Testis (tissue), 3 donors: ENCODE results near the gene VWA5B1. TPM values are rescaled to one million over a fixed set of nuclear protein-coding genes. Genes with fewer than 3 reads are reported as not detected.

Source experiments
- DNase-seq: peaks from one replicate; pipeline ENCODE4 v3.0.0-alpha.2; 2019
- H3K27ac ChIP-seq, 2 donors: fragments of 200-600 bp; sonication (generic); one replicate each; pipeline ENCODE4 v1.5.1; 2019
- H3K27me3 ChIP-seq: fragments of 200-600 bp; sonication (generic); one replicate; pipeline ENCODE4 v1.5.1; 2019
- H3K36me3 ChIP-seq: fragments of 200-600 bp; sonication (generic); one replicate; pipeline ENCODE4 v1.5.1; 2017; ENCODE audit warnings: low read depth; ENCODE audit errors: missing control alignments
- H3K4me1 ChIP-seq: fragments of 200-600 bp; sonication (generic); one replicate; pipeline ENCODE4 v1.5.1; 2019
- H3K4me3 ChIP-seq, 2 donors: fragments of 200-600 bp; sonication (generic); one replicate each; pipeline ENCODE4 v1.5.1; 2017 to 2019
- H3K9me3 ChIP-seq: fragments of 200-600 bp; sonication (generic); one replicate; pipeline ENCODE4 v1.5.1; 2017
- CTCF ChIP-seq, 3 experiments: fragments of 450-650 bp in 2 of 3; fragments of 200-600 bp in 1 of 3; sonication (generic) in 1 of 3; IDR thresholded peaks; one replicate each; pipeline ENCODE4 v1.5.1; 2016 to 2019; ENCODE audit warnings: antibody characterized with exemption in 3 of 3, mild to moderate bottlenecking in 2 of 3, moderate library complexity in 1 of 3
- POLR2A ChIP-seq: fragments of 450-650 bp; IDR thresholded peaks from one replicate; pipeline ENCODE4 v1.6.1; 2017; ENCODE audit warnings: antibody characterized with exemption, mild to moderate bottlenecking, moderate library complexity
- WGBS, 2 donors: methylation state at CpG; one replicate each; pipeline ENCODE4 v1.1.5; 2018; 5-methylcytosine and 5-hydroxymethylcytosine counted together
- intact Hi-C: fragments of 100-400 bp; cut with DNase I; formaldehyde crosslinking; loops from one replicate; pipeline ENCODE4 v1.15.1; 2023; ENCODE audit warnings: low total_unique reads
- polyA plus RNA-seq: library from polyadenylated mRNA; stranded (reverse); fragments of 350-450 nt; fragmentation: Illumina TruSeq; extraction: RNeasy Lipid Tissue Mini Kit (QIAGEN cat#74804); gene quantifications from one replicate; pipeline ENCODE4 v1.2.3, GENCODE V29; 2014; ENCODE audit warnings: low read depth, low replicate concordance; ENCODE audit not compliant: insufficient read depth
- total RNA-seq, 2 donors: library from RNA; depleted of rRNA; stranded (reverse); fragments of >200 nt; gene quantifications; one replicate each; pipeline ENCODE4 v1.2.3, GENCODE V29; 2016

Gene VWA5B1
- total and polyA plus RNA-seq, 3 donors from 2014 or later: 13.1 to 23.0 (median 16.2) TPM

- no peak overlapping the region for H3K27ac ChIP-seq
- 25 to 30% methylated on average over 8 of the region's 8 CpGs for WGBS, 2 donors
- peak in 2 of 3 experiments; percentile 68 to 83 for TF ChIP-seq CTCF (IDR thresholded peaks at IDR 0.05)
- TF ChIP-seq POLR2A: no peak
- peak; percentile 63 for DNase-seq
- intact Hi-C loops: loop anchor here (10.0 kb wide), 1 partner anchor 118 kb away; no protein-coding TSS in a partner anchor
- H3K27me3 ChIP-seq: no peaks in the 10 kb centered on the region
- no peaks in the 10 kb centered on the region for H3K36me3 ChIP-seq
- H3K4me1 ChIP-seq: no peaks in the 10 kb centered on the region
- no peaks in the 10 kb centered on the region for H3K9me3 ChIP-seq
- no peak overlapping the region for H3K4me3 ChIP-seq
Observed at GRCh38 chr1:20376880-20377494, 86.3 kb downstream of the VWA5B1 start.

GRCh38 chr1:20377516-20378270, 87.0 kb downstream of the VWA5B1 start:
- no peaks in the 10 kb centered on the region for H3K36me3 ChIP-seq
- H3K4me1 ChIP-seq: no peaks in the 10 kb centered on the region
- no peaks in the 10 kb centered on the region for H3K9me3 ChIP-seq
- no peak for DNase-seq
- H3K4me3 ChIP-seq: no peak overlapping the region
- H3K27ac ChIP-seq: no peak overlapping the region
- TF ChIP-seq CTCF (IDR thresholded peaks at IDR 0.05) (no peak), POLR2A (no peak)
- H3K27me3 ChIP-seq: no peaks in the 10 kb centered on the region
- 88 to 91% methylated on average over 8 to 11 of the region's 11 CpGs for WGBS, 2 donors
- intact Hi-C loops: loop anchor here (10.0 kb wide), 1 partner anchor 117 kb away; no protein-coding TSS in a partner anchor

GRCh38 chr1:20379075-20379474, 88.4 kb downstream of the VWA5B1 start:
- Histone ChIP-seq H3K27ac (no peak overlapping the region), H3K4me1 (no peaks in the 10 kb centered on the region), H3K4me3 (no peak overlapping the region), H3K36me3 (no peaks in the 10 kb centered on the region), H3K27me3 (no peaks in the 10 kb centered on the region), H3K9me3 (no peaks in the 10 kb centered on the region)
- intact Hi-C loops: loop anchor here (10.0 kb wide), 1 partner anchor 116 kb away; no protein-coding TSS in a partner anchor
- TF ChIP-seq POLR2A (no peak), CTCF (IDR thresholded peaks at IDR 0.05) (no peak)
- no peak for DNase-seq
- 82 to 87% methylated on average over 5 to 7 of the region's 7 CpGs for WGBS, 2 donors

- no peak for DNase-seq
- no peaks in the 10 kb centered on the region for H3K9me3 ChIP-seq
- no peak overlapping the region for H3K4me3 ChIP-seq
- WGBS, 2 donors: 83 to 88% methylated on average over 6 of the region's 6 CpGs
- H3K4me1 ChIP-seq: no peaks in the 10 kb centered on the region
- H3K27me3 ChIP-seq: no peaks in the 10 kb centered on the region
- TF ChIP-seq POLR2A: no peak
- TF ChIP-seq CTCF (IDR thresholded peaks at IDR 0.05): no peak
- no peak overlapping the region for H3K27ac ChIP-seq
- intact Hi-C loops: no loop called here
- H3K36me3 ChIP-seq: no peaks in the 10 kb centered on the region
Observed at GRCh38 chr1:20380175-20380574, 89.5 kb downstream of the VWA5B1 start.
